Panc1 (cell line): Measurements from ENCODE around the gene SLC34A3. TPM values are rescaled to one million over a fixed set of nuclear protein-coding genes. Genes with fewer than 3 reads are reported as not detected.

Source experiments
- ATAC-seq: fragments of 200-7000 bp; cut with Tn5 transposase; 2 replicates; pipeline ENCODE4 v1.9.1; 2020; ENCODE audit warnings: mild to moderate bottlenecking, moderate library complexity
- BruUV-seq: library from RNA; stranded (reverse); fragments of 400-500 nt; replicated peaks from 2 replicates; lab custom pipeline; 2021; lab: Mats Ljungman, UMichigan
- CTCF ChIA-PET: fragments of 300-600 bp; sonication (Branson Sonifier 250); formaldehyde crosslinking; loops from one replicate; lab custom pipeline; 2022; ENCODE audit warnings: antibody characterized with exemption; lab: Charles Lee
- POLR2A ChIA-PET: fragments of 300-600 bp; sonication (Branson Sonifier 250); formaldehyde crosslinking; loops from one replicate; lab custom pipeline; 2022; ENCODE audit warnings: antibody characterized with exemption; lab: Charles Lee
- DNase-seq: peaks from one replicate; pipeline ENCODE4 v3.0.0-alpha.2; 2010; ENCODE audit warnings: low read depth, low spot score
- H3K27ac ChIP-seq: 2 replicates; pipeline ENCODE4 v1.5.1; 2011; ENCODE audit warnings: mild to moderate bottlenecking, low read length, inconsistent platforms
- H3K27me3 ChIP-seq: fragments of 200-500 bp; sonication (Bioruptor generic); 2 replicates; pipeline ENCODE4 v1.6.0; 2014; ENCODE audit warnings: low read length, inconsistent platforms; ENCODE audit not compliant: control insufficient read depth, insufficient read depth
- H3K36me3 ChIP-seq: fragments of 200-500 bp; sonication (Bioruptor generic); 2 replicates; pipeline ENCODE4 v1.5.1; 2014; ENCODE audit warnings: inconsistent platforms, mild to moderate bottlenecking, low read length, moderate library complexity; ENCODE audit not compliant: control insufficient read depth, insufficient read depth
- H3K4me1 ChIP-seq: 2 replicates; pipeline ENCODE4 v1.5.1; 2011; ENCODE audit warnings: inconsistent platforms, mild to moderate bottlenecking, low read length, moderate library complexity; ENCODE audit not compliant: control insufficient read depth, insufficient read depth
- H3K4me3 ChIP-seq, 2 experiments: 2 replicates each; pipeline ENCODE4 v1.5.1; 2011 to 2012; ENCODE audit warnings: low read depth in 2 of 2, low read length in 2 of 2, mild to moderate bottlenecking in 2 of 2, inconsistent platforms in 1 of 2, moderate library complexity in 1 of 2
- H3K9me3 ChIP-seq: fragments of 200-500 bp; sonication (Bioruptor generic); 2 replicates; pipeline ENCODE4 v1.5.1; 2014; ENCODE audit warnings: low read depth, mild to moderate bottlenecking, inconsistent platforms, low read length, moderate library complexity; ENCODE audit not compliant: control insufficient read depth, insufficient read depth
- CTCF ChIP-seq: fragments of 450-650 bp; IDR thresholded peaks from 2 replicates; pipeline ENCODE4 v1.5.1; 2017; ENCODE audit warnings: mild to moderate bottlenecking
- POLR2AphosphoS5 ChIP-seq: IDR thresholded peaks from 2 replicates; pipeline ENCODE4 v1.6.1; 2012; ENCODE audit warnings: mild to moderate bottlenecking, low read depth, low read length, moderate library complexity
- REST ChIP-seq, 2 experiments: IDR thresholded peaks; 2 replicates each; pipeline ENCODE4 v1.6.1; 2011 to 2012; ENCODE audit warnings: low read depth in 2 of 2, control low read depth in 1 of 2, low read length in 1 of 2, mild to moderate bottlenecking in 1 of 2, moderate library complexity in 1 of 2; ENCODE audit not compliant: insufficient read depth in 1 of 2
- SIN3A ChIP-seq: IDR thresholded peaks from 2 replicates; pipeline ENCODE4 v1.6.1; 2012; ENCODE audit warnings: low read depth, mild to moderate bottlenecking, low read length, moderate library complexity, borderline replicate concordance; ENCODE audit not compliant: insufficient read depth
- TCF7L2 ChIP-seq: IDR thresholded peaks from 2 replicates; pipeline ENCODE4 v1.6.1; 2011; ENCODE audit warnings: mild to moderate bottlenecking, low read depth, low read length, inconsistent platforms
- in situ Hi-C: cut with HindIII; loops from 2 replicates; pipeline ENCODE4 v1.10.0; 2016; ENCODE audit warnings: low sequenced_read_pairs, low pct_unique_long_range_greater_than_20kb
- intact Hi-C: fragments of 100-400 bp; cut with micrococcal nuclease; formaldehyde crosslinking; loops from one replicate; pipeline ENCODE4 v1.10.0; 2022; ENCODE audit not compliant: unreplicated experiment
- total RNA-seq: library from RNA; stranded (reverse); gene quantifications from one replicate; pipeline ENCODE4 v1.2.1, GENCODE V29; 2021; ENCODE audit not compliant: unreplicated experiment

Gene SLC34A3
- total RNA-seq, 1 experiment from 2014 or later: not detected

GRCh38 chr9:137227853-137228505 is 2.7 kb upstream of the SLC34A3 start:
- no TSS peak for BruUV-seq
- DNase-seq (no peak), ATAC-seq (no peak)
- Histone ChIP-seq H3K9me3 (no peaks in the 10 kb centered on the region), H3K4me1 (peaks cover 7% of the 10 kb centered on the region), H3K36me3 (peaks cover 2% of the 10 kb centered on the region; the same call in 1 of the 2 replicates), H3K27ac (no peak overlapping the region), H3K27me3 (no peaks in the 10 kb centered on the region), H3K4me3 (no peak overlapping the region)
- TF ChIP-seq SIN3A: no peak
- TF ChIP-seq POLR2AphosphoS5: no peak
- TF ChIP-seq CTCF: no peak
- TF ChIP-seq REST (IDR thresholded peaks at IDR 0.05; ENCODE audit: insufficient read depth in 1 of 2, low read depth in 2 of 2, low read length in 1 of 2): no peak
- no peak for TF ChIP-seq TCF7L2
- in situ Hi-C loops (no loop called here), intact Hi-C loops (loop anchor here (5.0 kb wide), 1 partner anchor 111 kb away; no protein-coding TSS in a partner anchor)
- ChIA-PET CTCF (interaction anchor here (0.9 to 1.7 kb wide), 3 partner anchors 14 to 53 kb away, joined by 3 to 6 read pairs (median 4); no protein-coding TSS in a partner anchor), POLR2A (interaction anchor here (0.6 kb wide), 1 partner anchor 41 kb away, joined by 3 read pairs; no protein-coding TSS in a partner anchor)

GRCh38 chr9:137228506-137228967 is 2.2 kb upstream of the SLC34A3 start:
- no peak overlapping the region for H3K27ac ChIP-seq
- H3K36me3 ChIP-seq: peaks cover 2% of the 10 kb centered on the region; the same call in 1 of the 2 replicates
- H3K4me1 ChIP-seq: peaks cover 7% of the 10 kb centered on the region
- no peaks in the 10 kb centered on the region for H3K27me3 ChIP-seq
- intact Hi-C loops: loop anchor here (5.0 kb wide), 1 partner anchor 111 kb away; no protein-coding TSS in a partner anchor
- DNase-seq: no peak
- POLR2A ChIA-PET: no interaction called here
- TF ChIP-seq POLR2AphosphoS5 (no peak), CTCF (no peak), SIN3A (no peak), TCF7L2 (no peak), REST (IDR thresholded peaks at IDR 0.05; ENCODE audit: insufficient read depth in 1 of 2, low read depth in 2 of 2, low read length in 1 of 2) (no peak)
- CTCF ChIA-PET: interaction anchor here (1.6 to 1.7 kb wide), 2 partner anchors 15 to 52 kb away, joined by 4 to 6 read pairs; no protein-coding TSS in a partner anchor
- no peak for ATAC-seq
- in situ Hi-C loops: no loop called here
- no TSS peak for BruUV-seq
- no peaks in the 10 kb centered on the region for H3K9me3 ChIP-seq
- H3K4me3 ChIP-seq: no peak overlapping the region
